GM12864 (cell line): ENCODE measurements around the gene LRIG3.
"Not testable (repeated sequence)": the region's sequence is repeated elsewhere in the genome, so short reads cannot be mapped to it uniquely, and the experiment has no call there.

Source experiments
- DNase-seq: peaks from one replicate; pipeline ENCODE4 v3.0.0-alpha.2; 2011; ENCODE audit warnings: low read depth
- H3K4me3 ChIP-seq: 2 replicates; pipeline ENCODE4 v1.5.1; 2011; ENCODE audit warnings: mild to moderate bottlenecking, low read depth, low read length, control low read depth
- TF ChIP-seq, protein P1 (sequence below): IDR thresholded peaks from 2 replicates; pipeline ENCODE4 v1.5.1; 2011; ENCODE audit warnings: low read depth, mild to moderate bottlenecking, moderate library complexity, low read length, control low read depth, inconsistent platforms; ENCODE audit errors: missing control alignments

Gene LRIG3

DNA sequence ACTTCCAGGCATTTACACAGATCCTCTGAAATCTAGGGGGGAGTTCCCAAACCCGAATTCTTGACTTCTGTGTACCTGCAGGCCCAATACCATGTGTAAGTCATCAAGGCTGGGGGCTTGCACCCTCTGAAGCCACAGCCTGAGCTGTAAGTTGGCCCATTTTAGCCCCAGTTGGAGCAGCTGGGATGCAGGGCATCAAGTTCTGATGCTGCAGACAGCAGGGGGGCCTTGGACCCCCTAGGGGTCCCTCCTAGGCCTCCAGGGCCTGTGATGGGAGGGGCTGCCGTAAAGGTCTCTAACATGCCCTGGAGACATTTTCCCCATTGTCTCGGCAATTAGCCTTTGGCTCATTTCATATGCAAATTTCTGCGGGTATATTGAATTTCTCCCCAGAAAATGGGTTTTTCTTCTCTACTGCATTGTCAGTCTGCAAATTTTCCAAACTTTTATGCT, 59.5 kb downstream of the LRIG3 start:
- TF ChIP-seq, protein P1, sequence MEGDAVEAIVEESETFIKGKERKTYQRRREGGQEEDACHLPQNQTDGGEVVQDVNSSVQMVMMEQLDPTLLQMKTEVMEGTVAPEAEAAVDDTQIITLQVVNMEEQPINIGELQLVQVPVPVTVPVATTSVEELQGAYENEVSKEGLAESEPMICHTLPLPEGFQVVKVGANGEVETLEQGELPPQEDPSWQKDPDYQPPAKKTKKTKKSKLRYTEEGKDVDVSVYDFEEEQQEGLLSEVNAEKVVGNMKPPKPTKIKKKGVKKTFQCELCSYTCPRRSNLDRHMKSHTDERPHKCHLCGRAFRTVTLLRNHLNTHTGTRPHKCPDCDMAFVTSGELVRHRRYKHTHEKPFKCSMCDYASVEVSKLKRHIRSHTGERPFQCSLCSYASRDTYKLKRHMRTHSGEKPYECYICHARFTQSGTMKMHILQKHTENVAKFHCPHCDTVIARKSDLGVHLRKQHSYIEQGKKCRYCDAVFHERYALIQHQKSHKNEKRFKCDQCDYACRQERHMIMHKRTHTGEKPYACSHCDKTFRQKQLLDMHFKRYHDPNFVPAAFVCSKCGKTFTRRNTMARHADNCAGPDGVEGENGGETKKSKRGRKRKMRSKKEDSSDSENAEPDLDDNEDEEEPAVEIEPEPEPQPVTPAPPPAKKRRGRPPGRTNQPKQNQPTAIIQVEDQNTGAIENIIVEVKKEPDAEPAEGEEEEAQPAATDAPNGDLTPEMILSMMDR, result no peak
- DNase-seq, result no peak

DNA sequence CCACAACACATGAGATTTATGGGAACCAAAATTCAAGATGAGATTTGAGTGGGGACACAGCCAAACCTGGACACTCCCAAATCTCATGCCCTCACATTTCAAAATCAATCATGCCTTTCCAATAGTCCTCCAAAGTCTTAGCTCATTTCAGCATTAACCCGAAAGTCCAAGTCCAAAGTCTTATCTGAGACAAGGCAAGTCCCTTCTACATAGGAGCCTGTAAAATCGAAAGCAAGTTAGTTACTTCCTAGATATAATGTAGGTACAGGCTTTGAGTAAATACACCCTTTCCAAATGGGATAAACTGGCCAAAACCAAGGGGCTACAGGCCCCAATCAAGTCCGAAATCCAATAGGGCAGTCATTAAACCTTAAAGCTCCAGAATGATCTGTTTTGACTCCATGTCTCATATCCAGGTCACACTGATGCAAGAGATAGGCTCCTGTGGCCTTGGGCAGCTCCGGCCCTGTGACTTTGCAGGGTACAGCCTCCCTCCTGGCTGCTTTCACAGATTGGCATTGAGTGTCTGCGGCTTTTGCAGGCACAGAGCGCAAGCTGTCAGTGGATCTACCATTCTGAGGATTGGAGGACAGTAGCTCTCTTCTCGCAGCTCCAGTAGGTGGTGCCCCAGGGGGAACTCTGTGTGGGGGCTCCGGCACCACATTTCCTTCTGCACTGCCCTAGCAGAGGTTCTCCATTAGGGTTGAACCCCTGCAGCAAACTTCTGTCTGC, 60.1 kb downstream of the LRIG3 start:
- H3K4me3 ChIP-seq, result no peak overlapping the region
- TF ChIP-seq, protein P1, result no peak
- no peak for DNase-seq

More for the DNA sequence above, 59.5 kb downstream of the LRIG3 start:
- H3K4me3 ChIP-seq, result no peak overlapping the region

DNA sequence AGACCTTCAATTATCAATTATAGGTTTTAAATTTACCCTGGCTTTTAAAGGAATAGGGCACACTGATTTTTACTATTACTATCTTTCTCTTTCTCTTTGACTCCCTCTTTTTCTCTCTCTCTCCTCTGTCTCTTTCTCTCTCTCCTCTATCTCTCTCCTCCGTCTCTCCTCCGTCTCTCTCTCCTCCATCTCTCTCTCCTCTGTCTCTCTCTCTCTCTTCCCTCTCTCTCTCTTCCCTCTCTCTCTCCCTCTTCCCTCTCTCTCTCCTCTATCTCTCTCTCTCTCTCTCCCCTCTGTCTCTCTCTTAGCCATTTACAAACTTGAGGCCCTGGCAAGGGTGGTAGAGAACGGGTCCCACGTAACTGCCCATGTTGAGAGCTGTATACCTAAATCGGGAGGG, 62.3 kb downstream of the LRIG3 start:
- no peak for DNase-seq
- H3K4me3 ChIP-seq, result no peak overlapping the region
- TF ChIP-seq, protein P1, result no peak

DNA sequence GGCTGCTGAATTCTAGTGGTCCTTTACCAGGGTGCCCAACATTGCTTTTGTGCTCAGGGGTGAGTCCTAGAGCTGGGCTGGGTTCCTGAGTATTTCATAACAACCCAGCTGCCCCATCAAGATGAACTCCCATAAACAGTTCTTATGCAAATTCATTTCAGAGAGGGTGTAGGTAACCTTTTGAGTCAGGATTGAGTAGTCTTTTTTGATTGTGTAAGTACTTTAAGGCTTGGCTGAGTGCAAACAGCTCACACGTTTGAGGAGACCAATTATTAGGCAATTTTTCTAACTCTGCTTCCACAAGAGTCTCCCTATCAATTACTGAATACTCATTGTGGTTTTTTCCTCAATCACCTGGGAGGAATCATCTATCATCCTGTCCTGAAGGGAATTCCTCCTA, 63.1 kb downstream of the LRIG3 start:
- H3K4me3 ChIP-seq, DNase-seq: not testable (repeated sequence)

DNA sequence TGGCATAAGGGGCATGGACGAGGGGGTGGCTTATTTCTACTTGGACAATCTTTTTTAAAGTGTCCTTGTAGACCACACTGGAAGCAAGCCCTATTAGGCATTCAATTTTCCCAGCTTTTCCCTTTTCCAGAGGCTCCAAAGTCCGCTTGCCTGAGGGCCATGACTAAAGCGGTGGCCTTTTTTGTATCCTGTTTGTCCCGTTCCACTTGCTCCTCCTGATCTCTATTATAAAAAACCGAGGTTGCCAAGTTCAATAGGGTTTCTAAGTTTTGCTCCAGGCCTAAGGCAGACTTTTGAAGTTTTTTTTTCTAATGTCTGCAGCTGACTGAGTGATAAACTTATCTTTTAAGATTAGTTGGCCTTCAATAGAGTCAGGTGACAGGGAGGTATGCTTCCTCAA, 64.7 kb downstream of the LRIG3 start:
- H3K4me3 ChIP-seq, DNase-seq: not testable (repeated sequence)

DNA sequence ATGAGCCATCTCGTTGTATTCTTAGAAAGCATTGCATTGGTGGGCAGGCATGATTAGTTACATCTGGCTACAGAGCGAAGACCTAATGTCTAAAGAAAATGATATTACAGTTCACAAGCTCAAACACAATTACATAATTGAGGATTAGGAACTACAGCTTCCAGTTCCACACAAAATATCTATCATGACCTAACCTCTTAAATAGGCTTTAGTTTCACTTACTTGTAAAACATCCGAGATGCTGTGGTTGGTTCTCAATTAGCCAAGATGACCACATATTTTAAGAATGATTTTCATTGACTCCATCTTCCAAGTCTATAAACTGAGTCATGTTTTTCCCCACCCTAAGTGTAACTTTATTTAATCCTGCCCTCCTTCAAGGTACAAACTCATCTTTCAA, 69.5 kb downstream of the LRIG3 start:
- no peak overlapping the region for H3K4me3 ChIP-seq
- TF ChIP-seq, protein P1, result no peak
- DNase-seq, result no peak

DNA sequence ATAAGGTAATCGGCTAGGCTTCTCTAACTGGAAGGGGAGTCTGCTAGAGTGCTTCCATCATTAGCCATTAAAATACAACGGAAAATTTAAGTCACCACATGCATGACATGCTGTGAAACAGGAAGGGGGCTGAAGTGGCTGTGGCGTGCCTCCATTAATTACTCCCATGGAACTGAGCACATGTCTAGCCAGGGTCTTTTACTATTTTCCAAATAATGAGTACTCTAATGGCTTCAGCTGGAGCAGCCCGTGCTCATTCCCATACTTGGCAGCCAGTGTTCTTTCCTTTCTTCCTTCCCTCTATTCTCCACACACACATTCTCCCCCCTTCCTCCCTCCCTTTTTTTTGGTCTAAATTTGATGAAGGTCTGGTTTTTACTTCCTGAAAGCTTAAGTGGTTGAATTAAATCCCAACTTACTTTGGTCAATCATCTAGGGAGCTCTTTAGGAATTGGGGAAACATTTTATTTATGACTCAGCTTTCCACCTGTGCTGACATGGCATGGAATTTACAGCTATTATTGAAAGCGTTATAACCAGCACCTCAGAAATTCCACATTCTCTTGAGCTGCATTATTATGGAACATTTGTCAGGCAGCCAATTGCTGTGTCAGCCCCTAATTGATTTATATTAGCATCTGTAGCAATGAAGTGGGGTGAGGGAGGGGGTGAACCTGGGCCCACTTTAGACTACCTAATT, 72.3 kb downstream of the LRIG3 start:
- DNase-seq, result no peak
- TF ChIP-seq, protein P1, result no peak
- no peak overlapping the region for H3K4me3 ChIP-seq

DNA sequence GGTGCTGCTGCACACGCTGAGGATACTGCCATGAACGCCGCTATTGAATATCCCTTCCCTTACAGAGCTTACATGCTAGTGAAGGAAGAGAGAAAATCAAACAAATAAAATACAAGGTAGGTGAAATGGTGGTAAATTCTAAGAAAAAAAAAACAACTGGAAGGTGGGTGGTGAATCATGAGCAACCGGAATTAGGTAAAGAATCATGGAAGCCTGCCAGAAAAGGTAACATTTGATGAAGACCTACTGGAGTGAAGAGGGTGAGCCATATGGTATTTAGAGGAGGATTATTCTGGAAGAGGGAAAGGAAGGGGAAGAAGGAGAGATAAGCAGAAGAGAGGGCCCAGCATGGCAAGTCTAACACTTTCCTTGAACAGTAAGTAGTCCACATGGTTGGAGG, 76.1 kb downstream of the LRIG3 start:
- DNase-seq, result no peak
- TF ChIP-seq, protein P1, result no peak
- no peak overlapping the region for H3K4me3 ChIP-seq
